GM18502 (cell line): ENCODE measurements around the gene ZNF778.
"Not testable (repeated sequence)": the region's sequence is repeated elsewhere in the genome, so short reads cannot be mapped to it uniquely, and the experiment has no call there.

Experiments
- ATAC-seq: cut with Tn5 transposase; IDR thresholded peaks from one replicate; pipeline ENCODE4 v1.9.1; 2021; ENCODE audit warnings: mild to moderate bottlenecking; ENCODE audit not compliant: unreplicated experiment, poor library complexity

The ZNF778 gene

DNA sequence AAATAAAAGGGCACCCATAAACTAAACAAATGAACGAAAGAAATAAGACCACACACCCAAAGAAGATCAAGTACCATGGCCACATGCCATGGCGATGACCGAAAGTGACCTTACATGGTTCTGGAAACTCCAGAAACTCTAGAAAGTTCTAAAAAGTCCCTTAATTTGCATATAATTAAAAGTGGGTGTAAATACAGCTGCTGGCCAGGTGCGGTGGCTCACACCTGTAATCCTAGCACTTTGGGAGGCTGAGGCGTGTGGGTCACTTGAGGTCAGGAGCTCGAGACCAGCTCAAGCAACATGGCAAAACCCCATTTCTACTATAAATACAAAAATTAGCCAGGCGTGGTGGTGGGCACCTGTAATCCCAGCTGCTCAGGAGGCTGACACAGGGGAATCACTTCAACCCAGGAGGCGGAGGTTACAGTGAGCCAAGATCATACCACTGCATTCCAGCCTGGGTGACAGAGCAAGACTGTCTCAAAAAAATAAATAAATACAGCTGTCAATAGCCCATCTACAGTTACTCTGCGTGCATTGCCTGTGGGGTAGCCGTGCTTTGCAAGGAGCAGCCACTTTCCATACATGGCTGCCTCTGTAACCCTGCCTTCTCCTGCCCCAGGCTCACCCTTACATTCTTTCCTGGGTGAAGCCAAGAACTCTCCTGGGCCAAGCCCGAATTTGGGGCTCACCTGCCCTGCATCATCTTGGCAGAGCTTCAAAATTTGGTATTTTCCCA, 7.2 kb upstream of the ZNF778 start:
- ATAC-seq = no peak

- no peak for ATAC-seq
Observed at GRCh38 chr16:89210904-89211515, 6.5 kb upstream of the ZNF778 start.

DNA sequence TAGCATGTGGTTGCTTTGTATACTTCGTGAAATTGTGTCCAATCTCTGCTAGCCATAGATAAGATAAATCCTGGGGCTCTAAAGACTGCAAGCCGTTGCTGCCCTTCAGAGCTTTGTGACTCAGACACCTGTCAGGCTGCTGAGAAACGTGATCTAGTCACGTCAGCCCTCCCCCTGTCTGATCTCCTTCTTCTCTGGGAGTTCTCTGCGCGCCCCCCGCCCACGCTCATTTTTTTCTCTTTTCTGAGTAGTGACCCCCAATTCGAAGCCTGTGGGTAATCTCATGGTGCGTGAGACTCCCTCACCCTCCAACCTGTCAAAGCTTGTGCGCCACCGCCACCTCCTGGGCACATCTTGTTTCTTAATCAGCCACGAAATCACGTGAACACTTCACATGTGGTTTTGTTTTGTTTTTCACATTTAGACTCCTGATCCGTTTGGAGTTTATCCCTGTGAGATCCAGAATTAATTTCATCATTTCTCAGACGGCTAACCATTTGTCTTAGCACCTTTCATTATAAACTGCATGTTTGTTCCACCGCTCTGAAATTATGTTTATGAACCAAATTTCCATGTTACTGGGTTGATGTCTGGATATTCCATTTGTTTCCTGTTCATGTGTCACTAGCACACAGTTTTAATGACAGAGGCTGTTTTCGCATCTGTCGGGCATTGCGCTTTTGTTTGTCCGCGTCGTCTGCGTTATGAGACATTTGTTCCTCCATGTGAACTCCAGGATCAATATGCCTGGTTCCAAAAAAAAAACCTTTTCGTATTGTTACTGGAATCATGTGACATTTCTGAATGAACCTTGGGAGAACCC, 977 bp upstream of the ZNF778 start:
- ATAC-seq = peak; percentile 43

- ATAC-seq = no peak
Observed at GRCh38 chr16:89217138-89217387, 440 bp upstream of the ZNF778 start.

- no peak for ATAC-seq
Observed at GRCh38 chr16:89219365-89219764, 1.9 kb downstream of the ZNF778 start.

DNA sequence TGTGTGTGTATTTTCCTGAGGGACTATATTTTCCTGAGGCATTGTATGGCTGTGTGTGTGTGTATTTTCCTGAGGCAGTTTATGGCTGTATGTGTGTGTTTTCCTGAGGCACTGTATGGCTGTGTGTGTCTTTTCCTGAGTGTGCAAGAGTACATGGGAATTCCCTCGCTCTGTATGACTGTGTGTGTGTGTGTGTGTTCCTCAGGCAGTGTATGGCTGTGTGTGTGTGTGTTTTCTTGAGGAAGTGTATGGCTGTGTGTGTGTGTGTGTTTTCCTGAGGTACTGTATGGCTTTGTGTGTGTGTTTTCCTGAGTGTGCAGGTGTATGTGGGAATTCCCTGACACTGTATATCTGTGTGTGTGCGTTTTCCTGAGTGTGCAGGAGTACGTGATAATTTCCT, 4.1 kb downstream of the ZNF778 start:
- no peak for ATAC-seq

DNA sequence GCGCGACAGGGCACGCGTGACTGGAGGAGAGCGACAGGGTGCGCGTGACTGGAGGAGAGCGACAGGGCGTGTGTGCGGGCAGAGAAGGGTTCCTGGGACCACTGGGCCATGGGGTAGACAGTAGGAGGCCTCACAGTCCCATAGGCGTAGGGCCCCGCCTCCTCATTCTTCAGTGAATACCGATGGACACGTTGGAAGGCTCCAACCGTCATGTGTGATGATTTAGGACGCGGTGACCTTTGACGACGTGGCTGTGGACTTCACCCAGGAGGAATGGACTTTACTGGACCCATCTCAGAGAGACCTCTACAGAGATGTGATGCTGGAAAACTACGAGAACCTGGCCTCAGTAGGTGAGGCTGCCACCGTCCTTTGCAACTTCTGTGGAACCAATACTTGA, 5.4 kb downstream of the ZNF778 start:
- ATAC-seq = no peak

DNA sequence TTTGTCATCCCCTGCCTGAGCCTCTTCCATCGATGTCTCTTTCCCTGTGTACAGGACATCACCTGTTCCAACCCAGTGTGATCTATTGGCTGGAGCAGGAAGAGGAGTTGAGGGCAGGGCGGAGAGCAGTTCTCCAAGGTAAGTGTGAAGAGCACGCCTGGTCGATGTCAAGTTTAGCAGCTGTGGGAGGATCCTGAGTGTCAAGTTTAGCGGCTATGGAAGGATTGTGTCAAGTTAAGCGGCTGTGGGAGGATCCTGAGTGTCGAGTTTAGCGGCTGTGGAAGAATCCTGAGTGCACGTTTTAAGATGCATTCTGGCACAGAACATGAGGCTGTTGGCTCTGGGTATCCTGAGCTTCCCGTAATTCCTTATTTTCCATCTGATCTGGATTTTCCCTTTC, 7.2 kb downstream of the ZNF778 start:
- ATAC-seq = no peak

GRCh38 chr16:89230255-89230654, 12.8 kb downstream of the ZNF778 start:
- no peak for ATAC-seq

- ATAC-seq = no peak
Observed at GRCh38 chr16:89232107-89232506, 14.6 kb downstream of the ZNF778 start.

- no peak for ATAC-seq
Observed at GRCh38 chr16:89233678-89234490, 16.4 kb downstream of the ZNF778 start.

DNA sequence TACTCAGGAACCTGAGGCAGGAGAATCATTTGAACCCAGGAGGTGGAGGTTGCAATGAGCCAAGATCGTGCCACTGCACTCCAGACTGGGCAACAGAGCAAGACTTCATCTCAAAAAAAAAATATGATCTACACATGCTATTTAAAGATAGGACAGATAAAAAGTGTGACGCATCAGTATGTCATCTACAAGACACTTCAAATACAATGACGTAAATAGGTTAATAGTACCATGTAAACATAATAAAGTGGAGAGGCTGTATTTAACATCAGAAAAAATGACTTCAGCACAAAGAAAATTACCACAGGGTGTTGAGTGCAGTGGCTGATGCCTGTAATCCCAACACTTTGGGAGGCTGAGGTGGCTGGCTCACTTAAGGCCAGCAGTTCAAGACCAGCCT, 20.2 kb downstream of the ZNF778 start:
- ATAC-seq = no peak

- ATAC-seq = peak; percentile 71
Observed at GRCh38 chr16:89241187-89242007, 23.9 kb downstream of the ZNF778 start.

- ATAC-seq = no peak
Observed at GRCh38 chr16:89242795-89243200, 25.3 kb downstream of the ZNF778 start.

- no peak for ATAC-seq
Observed at GRCh38 chr16:89243664-89244063, 26.2 kb downstream of the ZNF778 start.

DNA sequence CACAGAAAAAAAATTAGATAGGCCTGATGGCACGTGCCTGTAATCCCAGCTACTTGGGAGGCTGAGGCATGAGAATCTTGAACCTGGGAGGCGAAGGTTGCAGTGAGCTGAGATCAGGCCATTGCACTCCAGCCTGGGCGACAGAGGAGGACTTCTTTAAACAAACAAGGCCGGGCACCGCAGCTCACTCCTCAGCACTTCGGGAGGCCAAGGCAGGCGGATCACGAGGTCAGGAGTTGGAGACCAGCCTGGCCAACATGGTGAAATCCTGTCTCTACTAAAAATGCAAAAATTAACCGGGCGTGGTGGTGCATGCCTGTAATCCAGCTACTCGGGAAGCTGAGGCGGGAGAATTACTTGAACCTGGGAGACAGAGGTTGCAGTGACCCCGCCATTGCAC, 26.8 kb downstream of the ZNF778 start:
- not testable (repeated sequence) for ATAC-seq

DNA sequence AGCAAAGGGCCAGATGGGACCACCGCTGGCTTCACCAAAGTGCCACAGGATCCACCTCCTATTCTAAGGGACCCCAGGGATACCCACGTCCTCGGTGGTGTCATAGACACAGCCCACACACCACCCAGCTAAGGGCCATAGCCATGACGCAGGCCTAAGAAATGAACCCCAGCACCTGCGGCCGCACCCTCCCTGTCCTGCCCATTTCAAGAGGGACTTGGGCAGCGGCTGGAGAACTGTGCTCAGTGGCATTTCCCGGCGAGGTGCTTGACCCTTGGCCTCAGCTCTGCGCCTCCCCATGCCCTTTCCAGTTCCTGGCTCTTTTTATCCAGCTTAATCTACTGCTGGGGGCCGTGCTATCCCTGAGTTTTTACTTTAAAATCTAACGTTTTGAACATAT, 27.3 kb downstream of the ZNF778 start:
- no peak for ATAC-seq

- ATAC-seq = no peak
Observed at GRCh38 chr16:89246383-89246902, 28.9 kb downstream of the ZNF778 start.

- peak; percentile 70 for ATAC-seq
Observed at GRCh38 chr16:89246903-89247733, 29.6 kb downstream of the ZNF778 start.
